ENCODE data around the gene DNAJC12. TPM values are rescaled to one million over a fixed set of nuclear protein-coding genes. Genes with fewer than 3 reads are reported as not detected.
"Not testable (repeated sequence)": the region's sequence is repeated elsewhere in the genome, so short reads cannot be mapped to it uniquely, and the experiment has no call there.

DNAJC12 gene
- total and polyA plus RNA-seq, 7 donors = 2.1 to 20.4 (median 7.8) TPM

DNA sequence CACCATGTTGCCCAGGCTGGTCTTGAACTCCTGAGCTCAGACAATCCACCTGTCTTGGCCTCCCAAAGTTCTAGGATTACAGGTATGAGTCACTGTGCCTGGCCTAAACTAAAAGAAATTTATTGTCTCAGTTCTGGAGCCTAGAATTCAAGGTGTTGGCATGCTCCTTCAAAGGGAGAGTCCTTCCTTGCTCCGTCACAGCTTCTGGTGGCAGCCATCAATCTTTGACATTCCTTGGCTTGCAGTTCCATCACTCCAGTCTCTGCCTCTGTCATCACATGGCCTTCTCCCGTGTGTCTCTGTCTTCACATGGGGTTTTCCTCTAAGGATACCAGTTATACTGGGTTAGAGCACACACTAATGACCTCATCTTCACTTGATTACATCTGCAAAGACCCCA, 55.5 kb downstream of the DNAJC12 start:
- Histone ChIP-seq H3K4me1 (no peaks in the 10 kb centered on the region), H3K9me3 (no peaks in the 10 kb centered on the region), H3K27ac (no peak overlapping the region), H3K36me3 (ENCODE audit: insufficient read depth in 1 of 2, low read depth in 1 of 2) (no peaks in the 10 kb centered on the region), H3K4me3 (no peak overlapping the region), H3K27me3 (ENCODE audit: insufficient read depth in 3 of 3, low read length in 2 of 3) (no peaks in the 10 kb centered on the region)
- ATAC-seq = peak; percentile 20 to 66 (median 54)
- WGBS, 3 donors = 13 to 36% (median 25%) methylated on average over 2 of the region's 2 CpGs
- intact Hi-C loops (cut with DNase I) = no loop called here
- no peak for DNase-seq
- TF ChIP-seq, protein P1, sequence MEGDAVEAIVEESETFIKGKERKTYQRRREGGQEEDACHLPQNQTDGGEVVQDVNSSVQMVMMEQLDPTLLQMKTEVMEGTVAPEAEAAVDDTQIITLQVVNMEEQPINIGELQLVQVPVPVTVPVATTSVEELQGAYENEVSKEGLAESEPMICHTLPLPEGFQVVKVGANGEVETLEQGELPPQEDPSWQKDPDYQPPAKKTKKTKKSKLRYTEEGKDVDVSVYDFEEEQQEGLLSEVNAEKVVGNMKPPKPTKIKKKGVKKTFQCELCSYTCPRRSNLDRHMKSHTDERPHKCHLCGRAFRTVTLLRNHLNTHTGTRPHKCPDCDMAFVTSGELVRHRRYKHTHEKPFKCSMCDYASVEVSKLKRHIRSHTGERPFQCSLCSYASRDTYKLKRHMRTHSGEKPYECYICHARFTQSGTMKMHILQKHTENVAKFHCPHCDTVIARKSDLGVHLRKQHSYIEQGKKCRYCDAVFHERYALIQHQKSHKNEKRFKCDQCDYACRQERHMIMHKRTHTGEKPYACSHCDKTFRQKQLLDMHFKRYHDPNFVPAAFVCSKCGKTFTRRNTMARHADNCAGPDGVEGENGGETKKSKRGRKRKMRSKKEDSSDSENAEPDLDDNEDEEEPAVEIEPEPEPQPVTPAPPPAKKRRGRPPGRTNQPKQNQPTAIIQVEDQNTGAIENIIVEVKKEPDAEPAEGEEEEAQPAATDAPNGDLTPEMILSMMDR (IDR thresholded peaks at IDR 0.05) = no peak

DNA sequence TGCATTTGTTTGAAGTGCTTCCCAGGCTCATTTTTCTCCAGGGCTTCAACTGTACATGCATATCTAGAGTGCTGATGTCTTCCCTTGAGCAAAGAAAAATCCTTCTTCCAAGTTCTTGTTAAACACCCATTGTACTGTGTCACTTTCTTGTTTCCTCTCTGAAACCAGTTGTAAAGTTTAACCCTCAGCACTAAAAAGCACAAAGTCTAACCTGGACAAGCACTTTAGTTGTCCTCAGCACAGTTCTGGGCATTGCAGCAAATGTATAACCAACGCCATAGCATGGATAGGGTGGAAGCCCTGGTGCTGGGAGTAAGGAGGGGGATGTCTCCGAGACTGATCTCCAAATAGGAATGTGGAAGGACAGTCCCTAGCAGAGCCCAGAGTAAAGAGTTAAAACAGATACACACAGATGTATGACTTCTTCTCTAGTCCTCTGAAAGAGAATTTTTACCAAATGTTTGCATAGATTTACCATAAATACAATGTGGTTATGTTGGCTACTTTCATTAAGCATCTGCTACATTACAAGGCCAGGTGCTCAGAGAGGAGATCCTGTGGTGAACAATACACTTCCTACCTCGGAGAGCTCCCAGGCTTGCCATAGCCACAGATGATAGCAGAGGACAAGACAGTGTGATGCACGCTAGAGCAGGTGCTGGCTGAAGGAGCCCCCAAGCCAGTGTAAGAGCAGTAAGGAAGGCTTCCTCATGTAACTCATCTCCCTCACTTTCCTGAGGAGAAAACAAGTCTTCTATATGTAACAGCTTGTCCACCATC, 57.0 kb downstream of the DNAJC12 start:
- no peaks in the 10 kb centered on the region for H3K9me3 ChIP-seq
- intact Hi-C loops (cut with DNase I) = loop anchor here in 1 of 2 donors (1.0 to 2.0 kb wide), 2 partner anchors 84 to 112 kb away; no protein-coding TSS in a partner anchor
- DNase-seq (no peak), ATAC-seq (no peak)
- H3K36me3 ChIP-seq (ENCODE audit: insufficient read depth in 1 of 2, low read depth in 1 of 2) = no peaks in the 10 kb centered on the region
- H3K27ac ChIP-seq = no peak overlapping the region
- no peak overlapping the region for H3K4me3 ChIP-seq
- WGBS, 3 donors = 50 to 61% (median 59%) methylated on average over 4 of the region's 4 CpGs
- TF ChIP-seq, protein P1 (IDR thresholded peaks at IDR 0.05) = no peak
- H3K27me3 ChIP-seq (ENCODE audit: insufficient read depth in 3 of 3, low read length in 2 of 3) = no peaks in the 10 kb centered on the region
- H3K4me1 ChIP-seq = no peaks in the 10 kb centered on the region

DNA sequence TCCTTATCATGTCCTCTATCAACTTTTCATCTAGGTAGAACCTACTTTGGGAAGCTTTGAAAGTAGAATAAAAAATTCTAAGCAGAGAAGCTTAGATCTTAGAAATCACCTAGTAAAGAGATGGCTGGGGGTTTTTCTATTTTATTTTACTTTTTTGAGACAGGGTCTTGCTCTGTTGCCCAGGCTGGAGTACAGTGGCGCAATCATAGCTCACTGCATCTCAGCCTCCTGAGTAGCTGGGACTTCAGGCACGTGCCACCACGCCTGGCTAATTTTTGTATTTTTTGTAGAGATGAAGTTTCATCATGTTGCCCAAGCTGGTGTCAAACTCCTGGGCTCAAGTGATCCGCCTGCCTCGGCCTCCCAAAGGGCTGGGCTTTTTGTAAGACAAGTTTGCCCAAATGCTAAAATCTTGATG, 57.8 kb downstream of the DNAJC12 start:
- 56 to 66% (median 59%) methylated on average over 5 of the region's 5 CpGs for WGBS, 3 donors
- not testable (repeated sequence) for ATAC-seq; H3K4me1 ChIP-seq; H3K36me3 ChIP-seq (ENCODE audit: insufficient read depth in 1 of 2, low read depth in 1 of 2); H3K27me3 ChIP-seq (ENCODE audit: insufficient read depth in 3 of 3, low read length in 2 of 3); H3K9me3 ChIP-seq; H3K27ac ChIP-seq; DNase-seq; H3K4me3 ChIP-seq
- intact Hi-C loops (cut with DNase I) = loop anchor here in 1 of 2 donors (1.0 to 2.0 kb wide), 2 partner anchors 83 to 111 kb away; no protein-coding TSS in a partner anchor

DNA sequence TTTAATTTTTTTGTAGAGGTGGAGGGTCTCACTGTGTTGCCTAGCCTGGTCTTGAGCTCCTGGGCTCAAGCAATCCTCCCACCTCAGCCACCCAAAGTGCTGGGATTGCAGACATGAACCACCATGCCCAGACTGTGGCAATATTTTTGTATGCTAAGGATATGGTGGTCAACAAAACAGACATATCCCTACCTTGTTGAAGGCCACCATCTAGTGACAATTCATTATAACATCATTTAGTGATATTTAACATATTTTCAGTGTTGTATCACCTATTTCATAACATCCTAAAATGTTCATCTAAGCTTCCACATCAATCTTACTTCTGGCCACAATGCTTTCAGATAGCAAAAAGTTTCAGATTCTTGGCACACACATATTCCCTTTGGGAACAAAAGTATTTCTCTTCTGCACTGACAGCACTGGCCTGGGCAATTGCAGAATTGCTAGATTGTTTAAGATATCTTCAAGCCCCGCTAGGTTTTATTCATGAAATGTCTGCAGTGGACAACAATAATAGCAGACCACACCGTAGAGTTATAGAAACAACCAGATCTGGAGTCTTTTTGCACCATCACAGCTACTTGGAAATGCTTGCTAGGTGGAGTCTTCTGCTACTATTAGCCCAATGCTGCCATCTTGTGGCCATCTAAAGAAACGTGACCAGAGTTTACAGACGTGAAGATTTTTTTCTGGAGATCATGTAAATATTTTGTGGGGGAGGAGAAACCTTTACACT, 58.4 kb downstream of the DNAJC12 start:
- intact Hi-C loops (cut with DNase I) = loop anchor here (1.0 to 5.0 kb wide), 4 partner anchors 82 to 247 kb away; no protein-coding TSS in a partner anchor
- WGBS, 3 donors = 0 to 2% (median 0%) methylated on average over 4 of the region's 4 CpGs
- H3K9me3 ChIP-seq = no peaks in the 10 kb centered on the region
- TF ChIP-seq, protein P1 (IDR thresholded peaks at IDR 0.05) = peak; percentile 88
- H3K4me3 ChIP-seq = no peak overlapping the region
- no peaks in the 10 kb centered on the region for H3K36me3 ChIP-seq (ENCODE audit: insufficient read depth in 1 of 2, low read depth in 1 of 2)
- H3K27ac ChIP-seq = no peak overlapping the region
- no peaks in the 10 kb centered on the region for H3K27me3 ChIP-seq (ENCODE audit: insufficient read depth in 3 of 3, low read length in 2 of 3)
- no peaks in the 10 kb centered on the region for H3K4me1 ChIP-seq
- no peak for DNase-seq
- peak; percentile 67 to 94 (median 78) for ATAC-seq

GRCh38 chr10:67776371-67776770, 61.6 kb downstream of the DNAJC12 start:
- no peaks in the 10 kb centered on the region for H3K27me3 ChIP-seq (ENCODE audit: insufficient read depth in 3 of 3, low read length in 2 of 3)
- H3K4me1 ChIP-seq = no peaks in the 10 kb centered on the region
- no peaks in the 10 kb centered on the region for H3K9me3 ChIP-seq
- H3K4me3 ChIP-seq = no peak overlapping the region
- WGBS, 3 donors = 85 to 93% (median 91%) methylated on average over 1 of the region's 1 CpG
- no peak for DNase-seq
- H3K27ac ChIP-seq = no peak overlapping the region
- H3K36me3 ChIP-seq (ENCODE audit: insufficient read depth in 1 of 2, low read depth in 1 of 2) = no peaks in the 10 kb centered on the region
- no peak for ATAC-seq
- TF ChIP-seq, protein P1 (IDR thresholded peaks at IDR 0.05) = no peak
- intact Hi-C loops (cut with DNase I) = loop anchor here (2.0 to 5.0 kb wide), 2 partner anchors 78 to 244 kb away; no protein-coding TSS in a partner anchor
